Measurements from ENCODE around the gene LYL1. TPM values are rescaled to one million over a fixed set of nuclear protein-coding genes. Genes with fewer than 3 reads are reported as not detected.

The LYL1 gene
- polyA plus RNA-seq, 1 donor from 2014 or later, result not detected

DNA sequence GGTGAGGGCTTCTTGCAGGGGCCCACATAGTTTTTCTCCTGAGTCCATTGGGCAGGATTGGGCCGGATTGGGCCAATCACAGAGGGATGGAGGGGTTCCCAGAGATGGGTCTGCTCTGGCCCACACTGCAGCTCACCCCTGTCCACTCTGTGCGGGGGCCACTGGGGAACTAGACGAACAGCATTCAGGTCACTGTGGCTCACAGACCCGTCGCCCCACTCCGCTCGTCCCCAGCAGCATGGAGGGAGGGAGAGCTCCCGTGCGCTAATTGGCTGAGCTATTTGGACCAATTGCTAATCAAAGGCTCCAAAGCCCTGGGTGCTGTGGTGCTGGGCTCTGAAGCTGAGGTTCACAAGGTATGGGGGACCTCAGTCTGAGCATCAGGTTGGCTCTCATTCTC is 26.7 kb upstream of the LYL1 start:
- no peaks in the 10 kb centered on the region for H4K20me1 ChIP-seq (ENCODE audit: insufficient read depth)
- no peaks in the 10 kb centered on the region for H3K36me3 ChIP-seq (ENCODE audit: insufficient read depth, low read length)
- no peak overlapping the region for H3K27ac ChIP-seq (ENCODE audit: low read length)

GRCh38 chr19:13128583-13128982 is 25.9 kb upstream of the LYL1 start:
- Histone ChIP-seq H3K27me3 (ENCODE audit: insufficient read depth, low read depth, low read length) (no peaks in the 10 kb centered on the region), H3K36me3 (ENCODE audit: insufficient read depth, low read length) (no peaks in the 10 kb centered on the region), H3K9ac (ENCODE audit: low read length) (no peak overlapping the region), H3K4me2 (ENCODE audit: low read length) (no peak overlapping the region), H3K9me3 (ENCODE audit: low read length) (no peaks in the 10 kb centered on the region), H3K79me2 (replicated peaks; ENCODE audit: insufficient read depth, low read length) (peaks cover 15% of the 10 kb centered on the region), H3K4me3 (ENCODE audit: low read length) (no peak overlapping the region), H3F3A (ENCODE audit: insufficient read depth, low read length, poor library complexity, severe bottlenecking) (no peaks in the 10 kb centered on the region), H4K20me1 (ENCODE audit: insufficient read depth) (no peaks in the 10 kb centered on the region), H2AFZ (ENCODE audit: low read depth, low read length) (no peak overlapping the region), H3K27ac (ENCODE audit: low read length) (no peak overlapping the region), H3K9me2 (ENCODE audit: insufficient read depth, low read length) (no peaks in the 10 kb centered on the region)
- no peak for TF ChIP-seq RAD21 (conservative IDR thresholded peaks at IDR 0.05)
- no peak for TF ChIP-seq EP300 (conservative IDR thresholded peaks at IDR 0.05; ENCODE audit: poor library complexity, severe bottlenecking)
- TF ChIP-seq TAF1 (IDR thresholded peaks at IDR 0.05; ENCODE audit: low read depth), result no peak
- TF ChIP-seq, protein P1, sequence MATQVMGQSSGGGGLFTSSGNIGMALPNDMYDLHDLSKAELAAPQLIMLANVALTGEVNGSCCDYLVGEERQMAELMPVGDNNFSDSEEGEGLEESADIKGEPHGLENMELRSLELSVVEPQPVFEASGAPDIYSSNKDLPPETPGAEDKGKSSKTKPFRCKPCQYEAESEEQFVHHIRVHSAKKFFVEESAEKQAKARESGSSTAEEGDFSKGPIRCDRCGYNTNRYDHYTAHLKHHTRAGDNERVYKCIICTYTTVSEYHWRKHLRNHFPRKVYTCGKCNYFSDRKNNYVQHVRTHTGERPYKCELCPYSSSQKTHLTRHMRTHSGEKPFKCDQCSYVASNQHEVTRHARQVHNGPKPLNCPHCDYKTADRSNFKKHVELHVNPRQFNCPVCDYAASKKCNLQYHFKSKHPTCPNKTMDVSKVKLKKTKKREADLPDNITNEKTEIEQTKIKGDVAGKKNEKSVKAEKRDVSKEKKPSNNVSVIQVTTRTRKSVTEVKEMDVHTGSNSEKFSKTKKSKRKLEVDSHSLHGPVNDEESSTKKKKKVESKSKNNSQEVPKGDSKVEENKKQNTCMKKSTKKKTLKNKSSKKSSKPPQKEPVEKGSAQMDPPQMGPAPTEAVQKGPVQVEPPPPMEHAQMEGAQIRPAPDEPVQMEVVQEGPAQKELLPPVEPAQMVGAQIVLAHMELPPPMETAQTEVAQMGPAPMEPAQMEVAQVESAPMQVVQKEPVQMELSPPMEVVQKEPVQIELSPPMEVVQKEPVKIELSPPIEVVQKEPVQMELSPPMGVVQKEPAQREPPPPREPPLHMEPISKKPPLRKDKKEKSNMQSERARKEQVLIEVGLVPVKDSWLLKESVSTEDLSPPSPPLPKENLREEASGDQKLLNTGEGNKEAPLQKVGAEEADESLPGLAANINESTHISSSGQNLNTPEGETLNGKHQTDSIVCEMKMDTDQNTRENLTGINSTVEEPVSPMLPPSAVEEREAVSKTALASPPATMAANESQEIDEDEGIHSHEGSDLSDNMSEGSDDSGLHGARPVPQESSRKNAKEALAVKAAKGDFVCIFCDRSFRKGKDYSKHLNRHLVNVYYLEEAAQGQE (IDR thresholded peaks at IDR 0.05; ENCODE audit: borderline replicate concordance), result no peak
- TF ChIP-seq EZH2 (IDR thresholded peaks at IDR 0.05; ENCODE audit: borderline replicate concordance, insufficient read depth, low read length, poor library complexity, severe bottlenecking), result no peak
- TF ChIP-seq SMC3 (conservative IDR thresholded peaks at IDR 0.05; ENCODE audit: poor library complexity), result no peak
- TF ChIP-seq, protein P2, sequence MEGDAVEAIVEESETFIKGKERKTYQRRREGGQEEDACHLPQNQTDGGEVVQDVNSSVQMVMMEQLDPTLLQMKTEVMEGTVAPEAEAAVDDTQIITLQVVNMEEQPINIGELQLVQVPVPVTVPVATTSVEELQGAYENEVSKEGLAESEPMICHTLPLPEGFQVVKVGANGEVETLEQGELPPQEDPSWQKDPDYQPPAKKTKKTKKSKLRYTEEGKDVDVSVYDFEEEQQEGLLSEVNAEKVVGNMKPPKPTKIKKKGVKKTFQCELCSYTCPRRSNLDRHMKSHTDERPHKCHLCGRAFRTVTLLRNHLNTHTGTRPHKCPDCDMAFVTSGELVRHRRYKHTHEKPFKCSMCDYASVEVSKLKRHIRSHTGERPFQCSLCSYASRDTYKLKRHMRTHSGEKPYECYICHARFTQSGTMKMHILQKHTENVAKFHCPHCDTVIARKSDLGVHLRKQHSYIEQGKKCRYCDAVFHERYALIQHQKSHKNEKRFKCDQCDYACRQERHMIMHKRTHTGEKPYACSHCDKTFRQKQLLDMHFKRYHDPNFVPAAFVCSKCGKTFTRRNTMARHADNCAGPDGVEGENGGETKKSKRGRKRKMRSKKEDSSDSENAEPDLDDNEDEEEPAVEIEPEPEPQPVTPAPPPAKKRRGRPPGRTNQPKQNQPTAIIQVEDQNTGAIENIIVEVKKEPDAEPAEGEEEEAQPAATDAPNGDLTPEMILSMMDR (IDR thresholded peaks at IDR 0.05; ENCODE audit: poor library complexity, severe bottlenecking), result no peak
- TF ChIP-seq MXI1 (conservative IDR thresholded peaks at IDR 0.05; ENCODE audit: poor library complexity, severe bottlenecking), result no peak
- no peak for TF ChIP-seq POLR2AphosphoS5 (IDR thresholded peaks at IDR 0.05)

More for the DNA sequence above, 26.7 kb upstream of the LYL1 start:
- Histone ChIP-seq H3K9me3 (ENCODE audit: low read length) (no peaks in the 10 kb centered on the region), H3K27me3 (ENCODE audit: insufficient read depth, low read depth, low read length) (no peaks in the 10 kb centered on the region), H3K4me2 (ENCODE audit: low read length) (no peak overlapping the region), H3K79me2 (replicated peaks; ENCODE audit: insufficient read depth, low read length) (peaks cover 15% of the 10 kb centered on the region), H3K9me2 (ENCODE audit: insufficient read depth, low read length) (no peaks in the 10 kb centered on the region), H2AFZ (ENCODE audit: low read depth, low read length) (no peak overlapping the region), H3K9ac (ENCODE audit: low read length) (no peak overlapping the region), H3F3A (ENCODE audit: insufficient read depth, low read length, poor library complexity, severe bottlenecking) (no peaks in the 10 kb centered on the region), H3K4me3 (ENCODE audit: low read length) (no peak overlapping the region)
- TF ChIP-seq MXI1 (conservative IDR thresholded peaks at IDR 0.05; ENCODE audit: poor library complexity, severe bottlenecking), result no peak
- no peak for TF ChIP-seq EZH2 (IDR thresholded peaks at IDR 0.05; ENCODE audit: borderline replicate concordance, insufficient read depth, low read length, poor library complexity, severe bottlenecking)
- no peak for TF ChIP-seq RAD21 (conservative IDR thresholded peaks at IDR 0.05)
- no peak for TF ChIP-seq EP300 (conservative IDR thresholded peaks at IDR 0.05; ENCODE audit: poor library complexity, severe bottlenecking)
